Stimulated activated CD4-positive, alpha-beta T cell treated with anti-CD3 and anti-CD28 coated beads, Interleukin-1b, Interleukin-23, amount 100 ng/mL, for 4 hours (primary cell): Measurements from ENCODE around the gene KRTAP5-2.

Experiments
- DNase-seq, 2 donors: peaks; one replicate each; pipeline ENCODE4 v3.0.0-alpha.2; 2020; ENCODE audit warnings: low read depth in 2 of 2

The KRTAP5-2 gene

GRCh38 chr11:1567721-1568100, 30.4 kb downstream of the KRTAP5-2 start:
- no peak for DNase-seq

DNA sequence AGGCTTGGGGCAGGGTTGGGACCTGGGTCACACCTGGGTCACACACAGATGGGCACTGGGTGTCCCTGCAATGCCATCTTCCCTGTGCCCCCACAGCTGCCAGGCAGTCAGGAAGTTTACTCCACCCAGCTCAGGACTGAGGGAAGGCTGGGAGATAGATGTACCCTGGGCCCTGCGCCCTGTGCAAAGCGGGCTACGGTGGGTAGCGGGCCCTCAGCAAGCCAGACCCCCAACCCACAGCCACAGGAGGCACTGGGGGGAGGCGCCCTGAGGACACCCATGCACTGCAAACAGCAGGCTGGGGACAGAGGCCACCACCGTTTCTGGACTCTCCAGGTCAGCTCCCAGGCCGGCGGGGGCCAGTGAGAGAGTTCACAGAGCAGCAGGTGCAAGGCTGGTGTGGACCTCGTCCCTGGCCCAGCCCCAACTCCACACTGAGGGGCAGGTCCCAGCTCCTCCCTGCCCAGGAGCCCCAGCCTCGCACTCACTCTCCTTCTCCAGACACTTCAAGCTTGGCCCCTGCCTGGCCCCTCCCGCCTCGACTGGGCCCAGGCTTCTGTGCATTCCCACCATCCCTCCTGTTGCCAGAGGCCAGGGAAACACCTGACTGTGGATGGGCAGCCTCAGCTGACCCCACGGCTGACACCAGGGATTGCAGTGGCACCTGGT, 30.9 kb downstream of the KRTAP5-2 start:
- no peak for DNase-seq

GRCh38 chr11:1566381-1567051, 31.6 kb downstream of the KRTAP5-2 start:
- no peak for DNase-seq

DNA sequence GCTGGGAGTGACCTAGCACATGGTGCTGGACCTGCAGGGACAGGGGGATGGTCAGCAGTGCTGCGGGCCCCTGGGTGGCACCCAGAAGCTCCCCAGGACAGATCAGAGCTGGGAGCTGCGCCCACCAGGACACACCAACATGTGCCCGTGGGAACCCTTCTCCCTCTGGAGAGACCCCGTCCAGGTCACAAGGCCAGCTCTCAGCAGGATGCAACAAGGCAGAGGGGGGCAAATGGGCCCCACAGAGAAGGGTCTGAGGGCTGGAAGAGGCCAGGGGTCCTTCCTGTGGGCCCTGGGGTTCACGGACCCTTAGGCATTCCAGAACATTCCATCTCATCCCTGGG, 32.2 kb downstream of the KRTAP5-2 start:
- no peak for DNase-seq

DNA sequence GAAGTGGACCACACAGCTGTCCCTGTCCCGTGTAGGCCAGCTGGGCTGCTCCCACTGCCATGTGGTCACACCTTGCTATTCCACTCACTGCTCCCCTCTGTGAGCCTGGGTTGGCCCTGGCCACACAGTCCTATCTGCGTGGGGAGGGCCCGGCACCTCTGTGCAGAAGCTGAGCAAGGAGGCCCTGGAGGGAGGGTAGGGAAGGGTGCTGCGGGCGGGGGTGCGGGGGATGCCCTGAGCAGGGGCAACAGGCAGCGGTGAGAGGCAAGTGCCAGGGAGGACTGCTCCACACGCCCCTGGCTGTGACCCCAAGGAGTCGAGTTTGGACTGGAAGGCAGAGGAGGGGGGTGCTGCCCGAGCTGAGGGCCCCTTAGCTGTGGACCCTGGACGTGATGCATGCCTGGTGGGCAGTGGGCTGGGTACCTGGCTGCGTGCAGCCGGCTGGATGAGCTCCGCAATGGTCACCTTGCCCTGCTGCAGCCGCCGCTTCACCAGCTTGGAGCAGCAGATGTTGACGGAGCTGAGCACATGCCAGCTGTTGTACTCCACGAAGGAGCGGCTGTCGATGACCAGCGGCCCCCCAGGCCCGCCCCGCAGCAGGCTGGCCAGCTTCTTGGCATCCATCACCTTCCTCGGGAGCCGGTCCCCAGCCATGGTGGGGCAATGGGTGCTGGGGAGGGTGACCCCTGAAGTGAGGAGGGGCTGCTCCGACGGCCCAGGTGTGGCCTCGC, 32.8 kb downstream of the KRTAP5-2 start:
- no peak for DNase-seq

DNA sequence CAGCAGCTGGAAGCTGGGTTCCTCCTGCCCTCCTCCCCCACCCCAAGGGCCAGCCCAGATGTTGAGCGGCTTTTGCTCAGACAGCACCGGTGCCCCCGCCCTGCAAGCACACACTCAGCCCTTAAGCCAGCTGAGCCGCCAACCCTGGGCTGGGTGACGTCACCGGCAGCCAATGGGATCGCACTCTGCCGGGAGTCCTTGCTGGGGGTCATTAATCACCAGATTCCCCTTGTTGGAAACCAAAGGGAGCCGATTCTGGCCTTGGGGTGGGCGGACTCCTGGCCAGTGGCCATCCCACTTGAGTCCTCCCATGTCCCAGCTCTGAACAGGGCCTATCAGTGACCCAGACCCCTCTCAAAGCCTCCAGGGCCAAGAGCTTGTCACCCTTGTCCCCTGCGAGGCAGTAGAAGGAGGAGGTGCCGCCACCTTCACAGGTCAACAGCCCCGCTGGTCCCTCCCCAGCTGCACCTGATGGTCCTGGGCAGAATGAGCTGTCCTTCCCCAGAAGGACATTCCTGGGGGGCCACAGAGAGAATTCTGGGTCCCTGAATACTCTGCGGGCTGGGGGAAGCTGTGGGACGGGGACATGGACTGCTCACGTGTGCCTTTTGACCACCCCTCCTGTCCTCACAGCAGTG, 33.4 kb downstream of the KRTAP5-2 start:
- no peak for DNase-seq

- no peak for DNase-seq
These were observed 34.2 kb downstream of the KRTAP5-2 start for GRCh38 chr11:1563697-1564534.

GRCh38 chr11:1563149-1563638, 34.9 kb downstream of the KRTAP5-2 start:
- no peak for DNase-seq

- no peak for DNase-seq
These were observed 35.5 kb downstream of the KRTAP5-2 start for GRCh38 chr11:1562469-1563148.

DNA sequence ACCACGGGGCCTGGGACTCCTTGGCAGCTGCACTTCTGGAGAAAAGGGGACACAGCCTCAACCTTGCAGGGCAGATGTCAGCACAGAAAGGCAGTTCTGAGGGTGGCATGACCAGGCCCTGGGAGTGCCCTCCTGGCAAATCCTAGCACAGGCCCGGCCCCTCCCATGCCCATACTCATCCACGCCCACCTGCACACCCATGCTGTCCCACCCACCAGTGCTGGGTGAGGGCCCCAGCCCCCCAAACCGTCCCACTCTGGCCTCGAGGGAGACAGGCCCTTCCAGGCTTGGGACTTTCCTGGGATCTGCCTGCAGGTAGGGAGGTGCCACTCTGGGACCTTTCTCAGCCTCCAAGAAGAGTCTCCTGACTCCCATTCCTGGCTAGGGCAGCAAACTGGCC, 36.1 kb downstream of the KRTAP5-2 start:
- DNase-seq = no peak

DNA sequence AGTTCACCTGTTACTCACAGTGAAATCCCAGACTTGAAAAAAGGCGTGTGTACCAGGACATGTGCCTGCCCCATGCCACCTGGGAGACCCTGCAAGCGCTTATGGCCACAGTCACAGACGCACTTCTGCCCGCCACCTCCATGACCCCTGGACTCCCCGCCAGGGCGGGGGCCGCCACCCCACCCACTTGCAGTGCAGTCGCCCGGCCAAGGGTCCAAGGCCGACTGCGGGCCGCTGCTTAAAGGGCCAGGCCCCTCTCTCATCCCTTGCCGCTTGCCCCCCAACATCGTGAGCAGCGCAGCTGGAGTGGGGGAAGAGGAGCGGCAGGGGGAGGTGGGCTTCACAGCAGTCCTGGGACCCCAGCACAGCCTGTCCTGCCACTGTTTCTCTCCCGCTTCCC, 36.8 kb downstream of the KRTAP5-2 start:
- DNase-seq = no peak

GRCh38 chr11:1560649-1561251, 37.3 kb downstream of the KRTAP5-2 start:
- DNase-seq = no peak

- no peak for DNase-seq
These were observed 38.0 kb downstream of the KRTAP5-2 start for GRCh38 chr11:1560002-1560648.

DNA sequence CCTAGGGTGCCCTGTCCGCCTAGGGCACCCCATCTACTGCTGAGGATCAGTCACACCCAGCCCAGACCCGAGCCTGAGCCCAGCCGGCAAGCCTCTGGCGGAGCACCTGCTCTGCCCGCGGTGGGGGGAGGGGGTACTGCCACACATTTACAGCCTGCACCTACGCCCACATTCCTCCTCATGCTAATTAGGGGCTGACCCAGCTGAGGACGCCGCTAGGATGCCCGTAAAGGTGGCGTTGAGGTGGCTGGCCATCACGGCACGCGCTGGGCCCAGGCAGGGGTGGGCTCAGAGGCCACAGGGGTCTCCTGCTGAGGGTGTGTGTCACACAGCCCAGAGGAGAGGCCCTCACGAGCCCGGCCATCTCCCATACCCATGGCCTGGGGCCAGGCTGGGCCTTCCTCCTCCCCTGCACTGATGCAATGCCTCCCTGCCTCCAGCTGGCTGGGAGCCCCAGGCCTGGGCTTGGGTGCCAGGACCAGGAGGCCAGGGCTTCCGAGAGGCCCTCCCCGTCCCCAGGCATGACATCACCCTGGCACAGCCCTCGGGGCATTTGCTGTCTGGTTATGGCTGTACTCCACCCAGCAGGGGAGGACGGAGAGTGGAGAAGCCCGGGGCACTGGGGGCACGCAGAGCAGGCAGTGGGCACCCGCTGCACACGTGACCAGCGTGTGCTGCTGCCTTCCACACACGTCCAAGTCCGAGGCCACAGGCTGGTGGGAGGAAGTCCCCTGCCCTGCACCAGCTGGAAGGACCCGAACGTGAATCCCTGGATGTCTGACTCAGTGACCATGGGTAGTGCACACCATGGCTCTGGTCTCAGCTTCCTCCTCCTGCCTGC, 38.8 kb downstream of the KRTAP5-2 start:
- DNase-seq = no peak

DNA sequence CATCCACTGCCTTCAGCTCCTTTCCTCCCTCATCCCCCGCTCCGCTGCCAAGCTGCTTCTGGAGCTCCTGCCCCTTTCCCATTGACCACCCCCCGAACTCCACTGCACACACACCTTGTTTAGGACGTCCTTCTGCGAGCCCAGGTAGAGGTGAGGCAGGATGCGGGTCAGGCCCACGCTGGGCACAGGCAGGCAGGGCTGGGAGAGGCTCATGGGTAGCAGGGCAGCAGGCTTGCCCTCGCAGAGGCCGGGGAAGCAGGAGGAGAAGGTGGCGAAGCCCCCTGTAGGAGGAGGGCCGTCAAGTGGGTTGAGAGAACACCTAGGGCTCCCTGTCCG, 39.4 kb downstream of the KRTAP5-2 start:
- no peak for DNase-seq

DNA sequence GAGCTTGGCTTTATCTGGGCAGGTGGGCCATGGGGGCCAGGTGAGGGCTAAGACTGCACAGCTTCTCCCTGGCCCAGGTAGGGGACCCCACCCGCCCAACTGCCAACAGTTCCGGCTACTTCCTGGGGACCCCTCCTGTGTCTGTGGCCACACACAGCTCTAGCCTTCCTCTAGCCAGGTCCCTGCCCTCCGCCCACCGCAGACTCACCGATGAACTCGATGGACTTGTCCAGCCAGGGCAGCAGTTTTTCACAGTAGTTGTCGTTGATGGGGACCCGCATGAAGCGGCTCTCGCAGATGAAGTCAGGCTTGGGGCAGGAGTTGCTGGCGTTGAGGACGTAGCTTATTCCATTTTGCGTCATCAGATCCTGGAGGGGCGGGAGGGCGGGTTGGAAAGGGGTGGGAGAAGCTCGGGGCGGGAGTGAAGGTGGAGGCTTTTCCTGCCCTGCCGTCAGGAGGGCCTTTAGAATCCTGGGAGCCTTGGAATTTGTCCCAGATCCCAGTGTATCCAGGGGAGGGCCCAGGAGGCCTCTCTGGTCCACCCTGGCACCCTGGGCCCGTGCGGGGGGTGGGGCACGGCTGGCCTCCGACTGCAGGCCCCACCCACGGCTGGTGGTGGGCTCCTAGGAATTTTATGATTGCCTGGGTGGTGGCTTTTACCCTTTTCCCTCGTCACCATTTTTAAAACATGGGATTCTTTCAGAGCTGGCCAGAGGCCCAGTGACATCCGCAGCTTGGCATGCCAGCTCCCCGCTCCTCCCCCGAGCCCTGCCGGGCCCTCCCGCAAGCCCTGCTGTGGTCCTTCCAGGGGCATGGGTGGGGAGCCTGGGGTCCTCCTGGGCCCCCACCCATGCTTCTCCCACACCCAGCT, 40.0 kb downstream of the KRTAP5-2 start:
- no peak for DNase-seq

DNA sequence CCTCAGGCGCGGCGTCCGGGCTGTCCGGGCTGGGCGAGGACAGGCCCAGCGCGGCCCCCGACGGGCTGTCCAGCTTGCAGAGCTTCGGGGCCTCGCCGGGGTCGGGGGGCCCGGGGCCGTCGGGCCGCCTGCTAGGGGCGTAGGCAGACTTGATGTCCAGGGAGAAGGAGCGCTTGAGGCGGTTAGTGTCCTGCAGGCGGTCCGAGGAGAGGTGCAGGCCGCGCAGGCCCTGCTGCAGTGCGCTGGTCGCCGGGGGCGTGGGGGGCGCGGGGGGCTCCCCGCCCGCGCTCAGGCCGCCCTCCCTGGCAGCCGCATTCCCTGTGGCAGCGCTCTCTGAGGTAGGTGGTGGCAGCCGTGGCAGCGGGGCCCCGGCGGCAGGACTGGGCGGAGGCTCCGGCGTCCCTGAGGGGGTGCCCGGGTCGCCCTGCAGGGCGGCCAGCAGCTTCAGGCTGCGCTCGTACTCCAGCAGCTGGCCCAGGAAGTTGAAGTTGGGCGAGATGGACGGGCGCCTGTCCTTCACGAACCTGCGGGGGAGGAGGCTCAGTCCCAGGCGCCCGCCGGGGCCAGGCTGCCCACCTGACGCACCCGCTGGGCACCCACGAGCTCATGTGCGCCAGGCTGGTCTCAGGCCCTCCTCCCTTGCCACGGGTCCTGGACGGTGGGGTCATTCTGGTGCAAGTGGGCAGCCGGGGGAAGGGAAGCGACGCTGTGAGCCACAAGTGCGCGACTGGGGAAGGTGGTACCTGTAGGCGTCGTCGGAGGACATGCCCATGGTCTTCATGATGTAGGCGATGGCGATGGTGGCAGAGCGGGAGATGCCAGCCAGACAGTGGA, 40.8 kb downstream of the KRTAP5-2 start:
- DNase-seq = no peak
